NCI-H446 (cell line): ENCODE results near the gene FOXK1.
"Not testable (repeated sequence)": the region's sequence is repeated elsewhere in the genome, so short reads cannot be mapped to it uniquely, and the experiment has no call there.

Source experiments
- DNase-seq, 2 experiments: peaks; one replicate each; lab custom pipeline; 2025; lab: John Stamatoyannopoulos, UW

FOXK1 gene

DNA sequence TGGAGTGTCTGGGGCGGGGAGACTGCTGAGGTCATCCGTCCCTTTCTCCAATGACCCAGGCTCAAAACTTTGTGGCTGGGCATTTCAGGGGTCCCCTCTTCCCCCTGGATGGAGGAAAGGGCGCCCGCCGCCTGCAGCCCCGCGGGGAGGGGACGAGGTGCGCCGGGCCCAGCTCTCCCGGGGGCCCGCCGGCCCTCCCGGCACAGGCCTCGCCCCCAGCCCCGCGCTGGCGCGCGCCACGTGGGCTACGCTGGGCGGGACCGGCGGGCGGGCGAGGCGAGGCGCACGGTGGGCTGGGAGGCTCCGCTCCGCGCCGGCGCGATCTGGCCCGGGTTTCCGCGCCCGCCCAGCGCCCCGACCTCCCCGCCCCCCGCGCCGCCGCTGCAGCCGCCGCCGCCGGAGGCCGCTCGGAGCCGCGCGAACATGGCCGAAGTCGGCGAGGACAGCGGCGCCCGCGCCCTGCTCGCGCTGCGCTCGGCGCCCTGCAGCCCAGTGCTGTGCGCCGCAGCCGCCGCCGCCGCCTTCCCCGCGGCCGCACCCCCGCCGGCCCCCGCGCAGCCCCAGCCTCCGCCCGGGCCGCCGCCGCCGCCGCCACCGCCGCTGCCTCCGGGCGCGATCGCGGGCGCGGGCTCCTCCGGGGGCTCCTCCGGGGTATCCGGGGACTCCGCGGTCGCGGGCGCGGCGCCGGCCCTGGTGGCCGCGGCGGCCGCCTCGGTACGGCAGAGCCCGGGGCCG, at the start of gene FOXK1:
TSS of gene FOXK1 (plus strand) at position 410 of the 735 bp plus-strand sequence. CDS start at position 424, 14 bp downstream.
- DNase-seq: peak in 1 of 2 experiments; percentile 89

DNA sequence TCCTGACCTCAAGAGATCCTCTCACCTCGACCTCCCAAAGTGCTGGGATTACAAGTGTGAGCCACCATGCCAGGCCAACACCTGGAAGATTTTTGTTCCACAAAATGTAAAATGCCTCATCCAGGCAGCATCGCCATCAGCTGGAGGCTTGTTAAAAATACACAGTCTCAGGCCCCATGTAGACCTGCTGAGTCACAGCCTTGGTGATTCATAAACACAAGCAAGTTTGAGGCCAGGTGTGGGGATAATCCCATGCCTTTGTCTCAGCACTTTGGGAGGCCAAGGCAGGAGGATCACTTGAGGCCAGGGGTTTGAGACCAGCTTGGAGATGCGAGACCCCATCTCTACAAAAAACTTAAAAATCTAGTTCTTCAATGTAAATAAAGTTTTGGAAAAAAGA, 49.1 kb upstream of the FOXK1 start:
- DNase-seq: no peak

DNA sequence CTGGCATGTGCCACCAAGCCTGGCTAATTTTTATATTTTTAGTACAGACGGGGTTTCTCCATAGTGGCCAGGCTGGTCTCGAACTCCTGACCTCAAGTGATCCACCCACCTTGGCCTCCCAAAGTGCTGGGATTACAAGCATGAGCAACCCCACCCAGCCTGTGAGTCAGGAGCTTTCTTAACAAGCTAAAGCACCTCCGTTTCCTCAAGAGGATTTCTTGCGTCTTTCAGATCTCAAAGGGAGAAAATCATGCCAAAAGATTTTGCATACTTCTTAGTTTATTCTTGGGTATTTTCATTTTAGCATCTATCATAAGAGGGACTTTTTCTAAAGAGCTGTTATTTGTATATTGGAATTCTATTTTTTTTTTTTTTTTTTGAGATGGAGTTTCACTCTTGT, 47.9 kb upstream of the FOXK1 start:
- no peak for DNase-seq

DNA sequence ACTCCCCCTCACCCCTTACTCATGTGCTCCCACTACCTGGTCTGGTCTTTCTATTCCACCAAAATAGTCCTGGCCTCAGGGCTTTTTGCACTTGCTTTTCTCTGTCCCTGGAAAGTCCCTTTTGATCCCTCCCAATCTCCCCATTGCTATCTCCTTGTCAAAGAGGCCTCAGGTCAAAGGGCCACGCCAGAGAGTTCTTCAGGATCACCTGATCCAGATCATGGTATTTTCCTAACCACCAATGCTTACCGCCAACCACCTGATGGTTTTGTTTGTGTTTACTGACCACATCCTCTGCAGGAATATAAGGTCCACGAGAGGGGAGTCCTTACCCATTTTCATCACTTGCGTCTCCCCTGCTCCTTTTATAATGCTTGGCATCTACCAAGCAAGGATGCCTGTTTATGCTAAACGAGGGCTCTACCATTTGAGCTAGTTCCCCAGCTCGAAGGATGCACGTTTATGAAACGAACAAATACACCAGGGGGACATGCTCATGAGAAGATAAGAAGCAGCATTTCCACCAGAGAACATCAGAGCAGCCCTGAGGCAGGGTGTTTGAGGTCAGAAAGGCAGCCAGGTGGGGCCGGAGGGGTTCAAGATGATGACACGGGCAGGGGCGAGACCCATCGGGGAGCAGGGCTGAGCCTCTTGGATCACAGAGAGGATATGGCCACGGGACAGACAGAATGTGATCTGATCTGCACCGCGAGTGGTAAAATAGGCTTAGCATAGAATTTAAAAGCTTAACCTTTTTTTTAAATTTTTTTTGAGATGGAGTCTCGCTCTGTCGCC, 43.1 kb upstream of the FOXK1 start:
- DNase-seq: no peak

DNA sequence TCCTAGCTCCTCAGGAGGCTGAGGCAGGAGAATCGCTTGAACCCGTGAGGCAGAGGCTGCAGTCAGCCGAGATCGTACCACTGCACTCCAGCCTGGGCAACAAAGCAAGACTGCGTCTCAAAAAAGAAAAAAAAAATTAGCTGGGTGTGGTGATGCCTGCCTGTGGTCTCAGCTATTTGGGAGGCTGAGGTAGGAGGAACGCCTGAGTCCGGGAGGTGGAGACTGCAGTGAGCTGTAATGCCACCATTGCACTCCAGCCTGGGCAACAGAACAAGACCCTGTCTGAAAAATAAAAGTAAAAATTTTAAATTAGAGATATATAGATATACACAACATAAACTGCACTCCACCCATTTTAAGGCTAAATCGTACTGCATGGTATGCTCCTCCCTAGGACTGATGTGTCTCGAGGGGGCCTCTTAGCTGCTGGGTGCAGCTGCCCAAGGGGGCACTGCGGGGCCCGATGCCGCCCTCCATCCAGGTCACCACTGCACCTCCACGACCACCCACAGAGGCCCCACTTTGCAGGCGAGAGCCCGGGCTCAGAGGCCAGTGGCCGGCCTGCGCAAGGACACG, 40.9 kb upstream of the FOXK1 start:
- no peak for DNase-seq

DNA sequence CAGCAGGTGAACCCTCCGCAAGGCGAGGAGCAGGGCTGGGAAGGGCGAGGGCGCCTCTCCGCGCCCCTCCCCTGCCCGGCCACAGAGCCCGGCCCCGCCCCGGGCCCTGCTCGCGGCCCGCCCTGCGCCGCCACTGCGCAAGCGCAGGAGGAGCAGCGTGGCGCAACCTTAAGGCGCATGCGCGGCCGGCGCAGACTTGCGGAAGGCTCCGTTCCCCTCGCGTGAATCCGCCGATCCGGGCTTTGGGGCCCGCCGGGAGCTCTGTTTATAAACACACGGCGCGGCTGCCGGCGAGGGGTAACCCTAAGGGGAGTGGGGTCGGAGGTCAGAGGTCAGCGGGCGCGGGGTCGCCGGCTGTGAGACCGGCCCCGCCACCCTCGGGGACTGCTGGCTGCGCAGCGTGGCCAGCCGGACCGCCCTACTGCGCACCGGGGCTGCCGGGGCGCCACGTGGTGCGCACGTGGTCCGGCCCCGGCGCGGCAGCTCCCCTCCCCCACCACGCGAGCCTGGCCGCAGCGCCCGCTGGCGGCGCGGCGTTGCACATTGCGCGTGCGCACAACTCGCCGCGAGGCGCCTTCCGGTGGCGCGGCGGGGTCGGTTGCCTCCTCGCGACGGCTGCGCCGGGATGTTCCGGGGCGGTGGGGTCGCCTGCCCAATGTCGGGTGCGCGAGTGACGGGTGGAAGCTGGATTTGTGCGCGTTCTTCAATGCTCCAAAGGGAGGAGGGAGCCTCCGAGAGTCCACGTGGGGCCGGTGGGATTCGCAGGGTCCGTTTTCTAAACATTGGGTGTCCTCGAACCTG, 40.2 kb upstream of the FOXK1 start:
- peak; percentile 94 to 99 for DNase-seq

DNA sequence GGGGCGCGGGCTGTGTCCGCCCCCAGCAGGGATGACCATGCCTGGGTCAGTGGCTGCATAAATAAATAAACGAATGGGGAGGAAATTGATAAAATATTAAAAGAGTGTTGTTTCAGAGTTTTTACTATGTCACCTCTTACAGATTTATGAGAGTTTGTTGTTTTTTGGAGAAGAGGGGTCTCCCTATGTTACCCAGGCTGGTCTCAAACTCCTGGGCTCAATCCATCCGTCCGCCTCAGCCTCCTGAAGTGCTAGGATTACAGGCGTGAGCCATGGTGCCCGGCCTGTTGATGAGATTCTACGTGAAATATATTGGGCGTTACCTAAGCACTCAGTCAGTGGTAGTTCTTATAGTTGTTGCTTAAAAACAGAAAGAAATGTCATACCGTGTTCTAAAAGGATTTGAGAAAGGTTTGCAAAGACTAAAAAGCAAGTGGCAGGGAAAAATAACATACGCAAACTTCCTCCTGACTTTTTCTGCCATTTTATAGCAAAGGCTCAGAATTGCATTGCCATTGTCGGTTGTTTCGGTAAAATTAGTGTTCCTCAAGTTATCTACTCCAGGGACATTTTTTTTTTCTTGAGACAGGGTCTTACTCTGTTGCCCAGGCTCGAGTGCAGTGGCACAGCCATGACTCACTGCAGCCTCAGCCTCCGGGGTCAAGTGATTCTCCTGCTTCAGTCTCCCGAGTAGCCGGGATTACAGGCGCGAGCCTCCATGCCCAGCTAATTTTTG, 39.5 kb upstream of the FOXK1 start:
- no peak for DNase-seq

DNA sequence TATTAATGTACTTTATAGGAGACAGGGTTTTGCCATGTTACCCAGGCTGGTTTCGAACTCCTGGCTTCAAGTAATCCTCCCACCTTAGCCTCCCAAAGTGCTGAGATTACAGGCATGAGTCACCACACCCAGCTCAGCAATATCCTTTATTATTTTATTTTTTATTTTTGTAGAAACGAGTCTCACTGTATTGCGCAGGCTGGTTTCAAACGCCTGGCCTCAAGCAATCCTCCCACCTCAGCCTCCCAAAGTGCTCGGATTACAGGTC, 39.0 kb upstream of the FOXK1 start:
- not testable (repeated sequence) for DNase-seq

DNA sequence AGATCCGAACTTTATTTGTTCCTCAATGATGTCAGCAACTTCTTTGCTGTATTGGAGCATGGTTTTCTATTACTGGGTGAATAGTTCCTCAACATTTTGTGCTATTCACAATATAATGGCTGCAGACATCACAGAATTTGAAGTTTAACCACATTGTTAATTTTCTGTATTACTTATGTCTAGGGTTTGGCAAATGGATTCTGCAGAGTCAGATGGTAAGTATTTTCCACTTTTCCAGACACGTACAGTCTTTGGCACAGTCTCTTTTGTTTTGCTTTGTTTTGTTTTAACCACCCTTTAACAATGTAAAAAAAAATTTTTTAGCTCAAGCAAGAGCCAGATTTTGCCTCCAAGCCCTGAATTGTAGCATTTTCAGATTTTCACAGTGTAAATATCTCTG, 36.8 kb upstream of the FOXK1 start:
- DNase-seq: no peak

DNA sequence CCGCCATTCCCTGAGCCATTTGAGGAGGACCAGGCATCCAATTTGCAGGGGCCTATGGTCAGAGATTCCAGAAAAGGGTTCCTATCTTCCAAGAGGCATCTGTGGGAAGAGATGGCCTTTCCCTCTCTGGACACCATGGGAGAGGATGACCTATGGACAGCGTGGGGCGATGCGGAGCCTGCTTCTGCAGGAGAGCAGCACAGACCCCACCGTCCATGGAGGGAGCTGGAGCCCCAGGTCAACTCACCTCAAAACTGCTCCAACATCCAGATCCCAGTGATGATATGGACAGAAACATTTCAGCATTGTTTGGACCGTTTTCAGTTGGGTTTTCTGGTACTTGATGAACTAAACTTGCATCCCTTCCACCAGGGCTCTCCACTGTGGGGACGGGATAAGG, 34.0 kb upstream of the FOXK1 start:
- DNase-seq: no peak

DNA sequence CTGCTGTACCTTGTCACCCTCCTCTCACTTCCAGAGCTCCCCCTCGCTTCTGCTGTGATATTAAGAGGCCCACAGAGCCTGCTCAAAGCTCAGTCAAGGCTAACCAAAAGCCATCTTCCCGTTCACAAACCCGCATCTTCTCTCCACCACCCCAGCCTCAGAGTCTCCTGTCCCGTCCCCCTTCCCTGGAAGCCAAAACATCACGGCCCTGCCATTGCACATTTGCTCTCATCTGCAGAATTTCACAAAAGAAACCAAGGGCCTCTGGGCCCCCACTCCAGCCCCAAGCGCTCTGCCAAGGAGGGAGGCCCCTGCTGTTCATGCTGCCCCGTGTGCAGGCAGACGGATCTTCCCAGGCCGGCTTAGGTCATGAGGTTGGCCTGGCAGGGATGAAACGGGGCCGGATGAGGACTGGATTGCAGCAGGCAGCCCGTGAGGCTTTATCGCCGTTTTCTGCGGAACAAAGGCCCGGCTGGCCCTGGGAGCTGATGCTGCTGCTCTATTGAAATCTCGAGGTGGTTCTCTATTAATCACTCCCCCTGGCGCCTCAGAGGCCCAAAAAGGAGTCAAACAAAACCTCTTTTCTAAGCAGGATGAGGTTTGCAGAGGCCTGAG, 31.6 kb upstream of the FOXK1 start:
- DNase-seq: no peak

DNA sequence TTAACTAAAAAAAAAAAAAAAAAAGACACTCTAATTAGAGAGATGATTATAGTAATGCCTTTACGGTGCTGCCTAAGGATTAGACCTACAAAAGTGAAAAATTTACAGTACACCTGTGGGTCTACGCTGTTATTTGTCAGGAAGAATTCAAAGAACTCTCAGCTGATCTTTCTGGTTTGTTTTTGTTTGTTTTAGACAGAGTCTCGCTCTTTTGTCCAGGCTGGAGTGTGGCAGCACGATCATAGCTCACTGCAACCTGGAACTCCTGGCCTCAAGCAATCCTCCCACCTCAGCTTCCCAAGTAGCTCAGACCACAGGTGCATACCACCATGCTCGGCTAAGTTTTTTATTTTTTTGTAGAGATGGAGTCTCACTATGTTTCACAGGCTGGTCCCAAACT, 28.3 kb upstream of the FOXK1 start:
- DNase-seq: no peak

DNA sequence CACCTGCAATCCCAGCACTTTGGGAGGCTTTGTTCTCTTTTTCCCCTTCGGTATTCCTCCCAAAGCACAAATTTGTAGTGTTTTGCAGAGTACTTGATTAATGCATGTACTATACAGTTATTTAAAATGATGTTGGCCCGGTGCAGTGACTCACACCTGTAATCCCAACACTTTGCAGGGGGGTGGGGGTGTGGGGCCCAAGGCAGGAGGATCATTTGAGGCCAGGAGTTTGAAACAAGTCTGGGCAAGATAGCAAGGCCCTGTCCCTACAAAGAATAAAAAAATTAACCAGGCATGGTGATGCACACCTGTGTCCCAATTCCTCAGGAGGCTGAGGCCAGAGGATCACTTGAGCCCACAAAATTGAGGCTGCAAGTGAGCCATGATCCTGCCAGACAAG, 26.8 kb upstream of the FOXK1 start:
- no peak for DNase-seq

DNA sequence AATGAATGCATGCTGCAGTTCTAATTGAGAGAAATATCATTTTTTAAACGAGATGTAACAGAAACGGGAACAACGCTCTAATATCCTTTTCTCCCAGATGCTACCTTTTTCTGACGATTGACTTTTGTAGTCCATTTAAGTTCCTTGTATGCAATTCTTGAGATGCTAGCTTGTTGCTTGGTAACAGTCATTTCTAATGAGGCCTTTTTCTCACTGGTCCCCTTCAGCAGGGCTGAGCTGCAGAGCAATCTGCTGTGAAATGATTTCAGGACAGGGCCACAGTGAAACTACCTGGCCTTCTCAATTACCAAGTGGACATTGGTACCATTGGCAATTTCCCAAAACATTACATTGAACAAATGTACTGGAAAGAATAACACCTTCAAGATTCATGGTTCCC, 26.2 kb upstream of the FOXK1 start:
- no peak for DNase-seq

DNA sequence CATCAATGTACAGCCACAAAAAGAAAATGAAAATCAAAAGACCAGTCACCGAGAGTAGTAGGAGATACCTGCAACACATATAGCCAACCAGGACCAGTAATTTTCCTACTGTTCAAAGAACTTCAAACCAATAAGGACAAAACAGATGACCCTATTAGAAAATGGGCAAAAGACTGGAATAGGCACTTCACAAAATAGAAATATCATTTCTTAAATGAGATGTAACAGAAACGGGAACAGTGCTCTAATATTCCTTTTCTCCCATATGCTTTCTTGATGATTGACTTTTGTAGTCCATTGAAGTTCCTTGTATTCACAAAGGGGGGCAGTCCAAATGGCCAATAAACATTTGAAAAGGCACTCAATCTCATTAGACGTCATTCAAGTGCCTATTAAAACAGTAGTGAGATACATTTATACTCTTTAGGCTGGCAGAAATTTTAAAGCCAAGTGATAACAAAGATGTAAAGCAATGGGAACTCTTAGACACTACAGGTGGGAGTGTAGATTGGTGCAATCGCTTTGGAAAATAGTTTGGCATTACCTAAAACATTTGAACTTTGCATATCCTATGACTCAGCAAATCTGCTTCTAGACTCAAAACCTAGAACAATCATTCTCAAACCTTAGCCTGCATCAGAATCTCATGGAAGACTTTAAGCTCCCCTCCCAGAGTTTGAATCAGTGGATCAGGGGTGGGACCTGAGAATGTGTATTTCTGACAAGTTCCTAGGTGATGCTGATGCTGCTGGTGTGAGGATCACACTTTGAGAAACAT, 24.3 kb upstream of the FOXK1 start:
- DNase-seq: no peak

DNA sequence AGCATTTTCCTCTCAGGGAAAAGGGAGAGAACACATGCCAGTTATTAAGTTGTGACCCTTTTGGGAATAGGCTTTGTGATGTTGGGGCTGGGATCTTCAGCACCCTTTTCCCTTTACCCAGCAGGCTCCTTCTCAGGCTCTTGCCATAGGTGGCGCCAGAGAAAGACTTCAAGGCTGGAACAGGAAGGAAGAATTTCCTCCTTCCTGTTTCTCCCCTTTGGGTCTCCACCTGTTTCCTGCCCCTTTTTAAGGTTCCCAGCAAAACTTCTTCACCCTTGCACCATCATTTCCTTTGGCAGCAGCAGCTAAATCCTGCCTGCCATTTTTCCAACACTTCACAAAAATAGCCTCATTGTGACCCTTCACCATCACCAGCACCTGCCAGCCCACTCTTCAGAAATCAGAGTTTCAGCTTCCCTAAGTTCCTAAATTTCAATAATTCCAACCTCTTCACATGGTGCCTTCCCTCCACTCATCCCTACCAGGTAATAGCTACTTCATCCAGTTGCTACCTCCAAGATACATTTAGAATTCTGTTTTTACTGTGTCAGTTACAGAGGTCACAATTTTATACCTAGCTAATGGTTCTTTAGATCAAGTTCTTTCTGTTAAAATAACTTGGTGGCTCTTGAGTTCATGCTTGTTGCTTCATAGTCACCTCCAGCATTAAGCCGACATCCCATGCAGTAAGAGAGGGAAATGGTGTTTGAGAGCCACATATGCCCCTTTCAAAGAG, 22.4 kb upstream of the FOXK1 start:
- DNase-seq: no peak

DNA sequence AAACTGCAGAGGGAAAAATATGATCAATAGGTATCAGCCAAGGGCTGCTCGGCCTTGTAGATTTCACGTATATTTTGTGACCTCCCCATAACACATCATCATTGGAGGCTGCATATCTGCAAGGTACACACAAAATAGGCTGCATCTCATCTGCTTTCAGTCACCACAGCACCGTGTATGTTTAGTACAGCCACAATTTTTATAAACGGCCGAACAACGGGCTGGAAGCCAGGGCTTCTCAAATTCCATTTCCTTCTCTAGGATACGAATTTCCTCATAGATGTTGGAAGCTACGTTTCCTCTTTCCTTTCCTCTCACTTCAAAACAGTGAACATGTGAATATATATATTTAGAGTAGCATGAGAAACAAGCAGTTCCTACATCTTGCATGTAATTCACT, 20.2 kb upstream of the FOXK1 start:
- no peak for DNase-seq

DNA sequence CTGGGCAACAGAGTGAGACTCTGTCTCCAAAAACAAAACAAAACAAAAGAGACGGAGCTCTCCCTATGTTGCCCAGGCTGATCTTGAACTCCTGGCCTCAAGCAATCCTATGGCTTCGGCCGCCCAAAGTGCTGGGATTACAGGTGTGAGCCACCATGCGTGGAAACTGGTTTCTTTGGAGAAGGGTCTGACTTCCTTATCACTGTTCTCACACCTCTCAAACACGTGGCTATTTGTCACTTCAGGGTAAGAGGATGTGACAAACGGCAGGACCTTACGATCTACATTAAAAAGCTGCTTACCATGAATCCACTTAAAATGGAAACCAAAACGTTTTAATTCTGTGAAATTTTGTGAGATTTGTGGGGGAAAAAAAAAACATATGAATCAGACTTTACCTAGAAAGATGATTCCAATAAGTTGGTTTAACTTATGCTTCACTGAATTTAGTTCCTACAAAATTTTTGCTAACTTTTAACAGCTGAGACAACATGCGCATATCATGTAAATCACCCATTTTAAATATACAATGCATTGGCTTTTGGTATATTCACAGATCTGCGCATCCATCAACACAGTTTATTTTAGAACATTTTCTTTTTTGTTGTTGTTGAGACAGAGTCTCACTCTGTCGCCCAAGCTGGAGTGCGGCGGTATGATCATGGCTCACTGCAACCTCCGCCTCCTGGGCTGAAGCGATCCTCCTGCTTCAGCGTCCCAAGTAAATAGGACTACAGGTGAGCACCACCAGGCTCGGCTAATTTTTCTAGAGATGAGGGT, 18.7 kb upstream of the FOXK1 start:
- DNase-seq: no peak

DNA sequence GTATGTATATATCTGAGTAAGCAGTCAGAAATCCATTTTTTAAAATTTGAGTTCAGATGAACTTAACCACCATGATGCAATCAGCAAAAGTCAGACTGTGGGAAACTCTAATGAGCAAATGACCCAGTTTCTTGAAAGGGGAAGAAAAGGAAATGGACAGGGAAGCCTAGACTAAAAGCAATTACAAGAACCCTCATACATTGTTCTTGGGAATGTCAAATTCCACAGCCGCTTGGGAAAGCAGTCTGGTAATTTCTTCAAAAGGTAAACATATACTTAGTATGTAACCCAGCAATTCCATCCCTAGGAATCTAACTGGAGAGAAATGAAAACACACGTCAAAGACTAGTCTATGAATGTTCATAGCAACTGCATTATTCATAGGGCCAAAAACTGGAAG, 16.4 kb upstream of the FOXK1 start:
- no peak for DNase-seq
